ENCODE data around the gene GRM8. TPM values are rescaled to one million over a fixed set of nuclear protein-coding genes. Genes with fewer than 3 reads are reported as not detected.

GRM8 gene
- total RNA-seq, 4 donors from 2014 or later = not detected

- Histone ChIP-seq H3K27me3 (peaks cover 65% of the 10 kb centered on the region), H3K4me1 (peaks cover 24% of the 10 kb centered on the region), H3K36me3 (no peaks in the 10 kb centered on the region), H3K27ac (no peak overlapping the region), H3K9me3 (no peaks in the 10 kb centered on the region), H3K4me3 (peak overlapping the region; percentile 73)
- TF ChIP-seq, protein P1, sequence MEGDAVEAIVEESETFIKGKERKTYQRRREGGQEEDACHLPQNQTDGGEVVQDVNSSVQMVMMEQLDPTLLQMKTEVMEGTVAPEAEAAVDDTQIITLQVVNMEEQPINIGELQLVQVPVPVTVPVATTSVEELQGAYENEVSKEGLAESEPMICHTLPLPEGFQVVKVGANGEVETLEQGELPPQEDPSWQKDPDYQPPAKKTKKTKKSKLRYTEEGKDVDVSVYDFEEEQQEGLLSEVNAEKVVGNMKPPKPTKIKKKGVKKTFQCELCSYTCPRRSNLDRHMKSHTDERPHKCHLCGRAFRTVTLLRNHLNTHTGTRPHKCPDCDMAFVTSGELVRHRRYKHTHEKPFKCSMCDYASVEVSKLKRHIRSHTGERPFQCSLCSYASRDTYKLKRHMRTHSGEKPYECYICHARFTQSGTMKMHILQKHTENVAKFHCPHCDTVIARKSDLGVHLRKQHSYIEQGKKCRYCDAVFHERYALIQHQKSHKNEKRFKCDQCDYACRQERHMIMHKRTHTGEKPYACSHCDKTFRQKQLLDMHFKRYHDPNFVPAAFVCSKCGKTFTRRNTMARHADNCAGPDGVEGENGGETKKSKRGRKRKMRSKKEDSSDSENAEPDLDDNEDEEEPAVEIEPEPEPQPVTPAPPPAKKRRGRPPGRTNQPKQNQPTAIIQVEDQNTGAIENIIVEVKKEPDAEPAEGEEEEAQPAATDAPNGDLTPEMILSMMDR (IDR thresholded peaks at IDR 0.05) = no peak
- TF ChIP-seq POLR2AphosphoS5 (IDR thresholded peaks at IDR 0.05) (no peak), EP300 (IDR thresholded peaks at IDR 0.05) (no peak), POLR2A (IDR thresholded peaks at IDR 0.05) (no peak)
- DNase-seq (ENCODE audit: low spot score in 2 of 2) = no peak
- WGBS = 5% methylated on average over 23 of the region's 23 CpGs
Observed at GRCh38 chr7:127251036-127251464, 1.7 kb downstream of the GRM8 start.

- Histone ChIP-seq H3K36me3 (no peaks in the 10 kb centered on the region), H3K27me3 (peaks cover 62% of the 10 kb centered on the region), H3K9me3 (no peaks in the 10 kb centered on the region), H3K4me3 (peak overlapping the region; percentile 73), H3K27ac (no peak overlapping the region), H3K4me1 (peaks cover 24% of the 10 kb centered on the region)
- TF ChIP-seq EP300 (IDR thresholded peaks at IDR 0.05) = no peak
- TF ChIP-seq POLR2A (IDR thresholded peaks at IDR 0.05) = no peak
- no peak for TF ChIP-seq POLR2AphosphoS5 (IDR thresholded peaks at IDR 0.05)
- TF ChIP-seq, protein P1 (IDR thresholded peaks at IDR 0.05) = no peak
- no peak for DNase-seq (ENCODE audit: low spot score in 2 of 2)
- WGBS = 17% methylated on average over 12 of the region's 12 CpGs
Observed at GRCh38 chr7:127250312-127251035, 2.3 kb downstream of the GRM8 start.

GRCh38 chr7:127245607-127246006, 7.1 kb downstream of the GRM8 start:
- peaks cover 47% of the 10 kb centered on the region for H3K27me3 ChIP-seq
- H3K9me3 ChIP-seq = no peaks in the 10 kb centered on the region
- no peak for DNase-seq (ENCODE audit: low spot score in 2 of 2)
- no peak overlapping the region for H3K27ac ChIP-seq
- no peak overlapping the region for H3K4me3 ChIP-seq
- no peaks in the 10 kb centered on the region for H3K4me1 ChIP-seq
- H3K36me3 ChIP-seq = no peaks in the 10 kb centered on the region
- TF ChIP-seq, protein P1 (IDR thresholded peaks at IDR 0.05) = no peak
- TF ChIP-seq EP300 (IDR thresholded peaks at IDR 0.05) = no peak
- TF ChIP-seq POLR2A (IDR thresholded peaks at IDR 0.05) = no peak
- TF ChIP-seq POLR2AphosphoS5 (IDR thresholded peaks at IDR 0.05) = no peak
- WGBS = 17% methylated on average over 1 of the region's 1 CpG

GRCh38 chr7:127245002-127245401, 7.7 kb downstream of the GRM8 start:
- Histone ChIP-seq H3K4me1 (no peaks in the 10 kb centered on the region), H3K27ac (no peak overlapping the region), H3K4me3 (no peak overlapping the region), H3K9me3 (no peaks in the 10 kb centered on the region), H3K36me3 (no peaks in the 10 kb centered on the region), H3K27me3 (peaks cover 43% of the 10 kb centered on the region)
- TF ChIP-seq POLR2AphosphoS5 (IDR thresholded peaks at IDR 0.05) (no peak), EP300 (IDR thresholded peaks at IDR 0.05) (no peak), POLR2A (IDR thresholded peaks at IDR 0.05) (no peak)
- TF ChIP-seq, protein P1 (IDR thresholded peaks at IDR 0.05) = no peak
- DNase-seq (ENCODE audit: low spot score in 2 of 2) = no peak
- 63% methylated on average over 3 of the region's 3 CpGs for WGBS

DNA sequence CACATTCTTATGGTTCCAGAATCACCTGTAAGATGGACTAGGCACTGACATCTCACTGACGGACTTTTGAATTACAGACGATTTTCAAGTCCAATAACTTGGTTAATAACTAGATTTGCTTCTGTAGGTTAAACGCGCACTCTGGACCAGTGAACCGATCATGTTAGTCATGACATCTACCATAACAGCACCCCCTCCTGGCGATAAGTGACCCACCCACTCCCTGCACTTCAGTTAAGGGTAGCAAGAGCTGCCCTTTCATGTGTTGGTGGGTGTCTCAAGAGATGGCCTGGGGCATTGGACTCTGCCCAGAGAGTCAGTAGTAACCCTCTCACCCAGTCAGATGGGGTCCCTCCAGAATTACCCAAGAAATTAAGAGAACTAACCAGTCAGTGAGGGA, 12.9 kb downstream of the GRM8 start:
- Histone ChIP-seq H3K9me3 (no peaks in the 10 kb centered on the region), H3K36me3 (no peaks in the 10 kb centered on the region), H3K27me3 (peaks cover 24% of the 10 kb centered on the region), H3K27ac (no peak overlapping the region), H3K4me3 (no peak overlapping the region), H3K4me1 (no peaks in the 10 kb centered on the region)
- 75% methylated on average over 6 of the region's 6 CpGs for WGBS
- TF ChIP-seq POLR2A (IDR thresholded peaks at IDR 0.05) = no peak
- no peak for TF ChIP-seq POLR2AphosphoS5 (IDR thresholded peaks at IDR 0.05)
- TF ChIP-seq, protein P1 (IDR thresholded peaks at IDR 0.05) = no peak
- TF ChIP-seq EP300 (IDR thresholded peaks at IDR 0.05) = no peak
- no peak for DNase-seq (ENCODE audit: low spot score in 2 of 2)

All from suprapubic skin (tissue), 4 donors.